Glomerular visceral epithelial cell (primary cell): Measurements from ENCODE around the gene PATZ1.

ENCODE experiments used
- DNase-seq: peaks from one replicate; pipeline ENCODE4 v3.0.0-alpha.2; 2016; ENCODE audit errors: extremely low spot score

Gene PATZ1

DNA sequence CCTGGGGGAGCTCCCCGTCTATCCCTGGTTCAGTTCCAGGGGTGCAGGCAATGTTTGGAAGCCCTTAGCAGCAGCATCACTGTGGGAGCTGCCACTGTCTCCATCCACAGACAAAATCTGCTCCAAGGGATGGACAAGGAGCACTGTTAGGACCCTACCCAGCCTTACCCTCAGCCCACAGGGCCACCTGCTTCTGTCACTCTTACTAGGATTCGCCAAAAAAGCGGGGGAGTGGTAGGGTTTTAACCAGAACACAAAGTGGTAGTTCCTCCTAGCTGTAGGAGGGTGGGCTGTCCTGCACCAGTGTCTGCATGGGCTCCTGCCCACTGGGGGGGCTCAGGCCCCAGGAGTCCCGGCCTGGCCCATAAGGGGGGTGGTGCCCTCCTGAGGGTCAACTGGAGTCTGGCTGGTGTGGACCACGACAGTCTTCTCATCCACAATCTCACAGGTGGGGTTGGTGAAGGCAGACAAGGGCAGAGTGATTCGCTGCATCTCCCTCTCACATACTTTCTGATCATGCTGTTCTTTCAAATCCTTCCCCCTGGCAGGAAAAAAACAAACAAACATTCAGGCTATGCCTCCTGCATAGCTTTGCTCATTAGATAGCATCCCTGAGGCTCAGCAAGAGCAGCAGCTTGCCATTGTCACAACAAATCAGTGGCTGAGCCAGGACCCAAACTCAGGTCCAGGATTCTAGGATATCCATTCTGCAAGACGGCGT, 63.2 kb downstream of the PATZ1 start:
- no peak for DNase-seq

DNA sequence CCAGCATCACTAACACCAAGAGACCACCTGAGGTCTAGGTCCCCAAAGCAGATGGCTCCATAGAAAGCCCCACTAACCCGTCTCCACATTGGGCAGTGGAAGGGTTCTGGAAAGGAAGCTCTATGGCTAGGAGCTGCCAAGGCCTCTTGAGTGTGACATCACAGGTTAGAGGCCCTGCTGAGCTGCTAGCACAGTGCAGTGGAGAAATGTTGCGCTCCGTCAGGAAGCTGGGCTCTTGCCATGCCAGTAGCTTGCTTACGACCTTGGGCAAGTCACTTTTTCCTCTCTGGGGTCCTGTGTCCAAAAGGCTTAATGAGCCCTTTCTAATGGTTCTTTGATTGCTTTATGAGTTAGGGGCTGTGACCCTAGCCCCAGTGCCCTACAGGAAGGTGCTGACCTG, 64.4 kb downstream of the PATZ1 start:
- no peak for DNase-seq

DNA sequence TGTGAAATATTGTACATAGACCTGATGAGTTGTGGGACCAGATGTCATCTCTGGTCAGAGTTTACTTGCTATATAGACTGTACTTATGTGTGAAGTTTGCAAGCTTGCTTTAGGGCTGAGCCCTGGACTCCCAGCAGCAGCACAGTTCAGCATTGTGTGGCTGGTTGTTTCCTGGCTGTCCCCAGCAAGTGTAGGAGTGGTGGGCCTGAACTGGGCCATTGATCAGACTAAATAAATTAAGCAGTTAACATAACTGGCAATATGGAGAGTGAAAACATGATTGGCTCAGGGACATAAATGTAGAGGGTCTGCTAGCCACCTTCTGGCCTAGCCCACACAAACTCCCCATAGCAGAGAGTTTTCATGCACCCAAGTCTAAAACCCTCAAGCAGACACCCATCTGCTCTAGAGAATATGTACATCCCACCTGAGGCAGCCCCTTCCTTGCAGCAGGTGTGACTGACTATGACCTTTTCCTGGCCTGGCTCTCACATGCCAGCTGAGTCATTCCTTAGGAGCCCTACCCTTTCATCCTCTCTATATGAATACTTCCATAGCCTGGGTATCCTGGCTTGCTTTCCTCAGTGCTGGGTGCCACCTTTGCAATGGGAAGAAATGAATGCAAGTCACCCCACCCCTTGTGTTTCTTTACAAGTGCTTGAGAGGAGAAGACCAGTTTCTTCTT, 66.2 kb downstream of the PATZ1 start:
- no peak for DNase-seq

DNA sequence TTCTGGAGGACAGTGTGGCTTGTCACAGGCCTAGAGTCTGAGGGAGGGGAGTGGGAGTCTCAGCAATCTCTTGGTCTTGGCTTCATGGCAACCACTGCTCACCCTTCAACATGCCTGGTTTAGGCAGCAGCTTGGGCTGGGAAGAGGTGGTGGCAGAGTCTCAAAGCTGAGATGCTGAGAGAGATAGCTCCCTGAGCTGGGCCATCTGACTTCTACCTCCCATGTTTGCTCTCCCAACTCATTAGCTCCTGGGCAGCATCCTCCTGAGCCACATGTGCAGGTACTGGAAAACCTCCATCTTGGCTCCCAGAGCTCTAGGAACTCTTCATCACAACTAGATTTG, 66.8 kb downstream of the PATZ1 start:
- DNase-seq, result no peak

- DNase-seq, result no peak
Measured at GRCh38 chr22:31278626-31279326, 67.4 kb downstream of the PATZ1 start.

DNA sequence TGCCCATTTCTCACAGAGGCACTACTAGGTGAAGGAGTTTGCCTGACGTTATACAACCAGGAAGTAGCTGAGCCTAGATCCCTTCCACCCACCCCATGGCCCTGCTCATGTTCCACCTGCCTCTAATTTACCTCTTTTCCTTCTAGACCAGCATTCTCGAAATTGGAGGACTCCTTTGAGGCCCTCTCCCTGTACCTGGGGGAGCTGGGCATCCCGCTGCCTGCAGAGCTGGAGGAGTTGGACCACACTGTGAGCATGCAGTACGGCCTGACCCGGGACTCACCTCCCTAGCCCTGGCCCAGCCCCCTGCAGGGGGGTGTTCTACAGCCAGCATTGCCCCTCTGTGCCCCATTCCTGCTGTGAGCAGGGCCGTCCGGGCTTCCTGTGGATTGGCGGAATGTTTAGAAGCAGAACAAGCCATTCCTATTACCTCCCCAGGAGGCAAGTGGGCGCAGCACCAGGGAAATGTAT, 68.0 kb downstream of the PATZ1 start:
- no peak for DNase-seq

GRCh38 chr22:31277741-31278140, 68.4 kb downstream of the PATZ1 start:
- DNase-seq, result no peak

DNA sequence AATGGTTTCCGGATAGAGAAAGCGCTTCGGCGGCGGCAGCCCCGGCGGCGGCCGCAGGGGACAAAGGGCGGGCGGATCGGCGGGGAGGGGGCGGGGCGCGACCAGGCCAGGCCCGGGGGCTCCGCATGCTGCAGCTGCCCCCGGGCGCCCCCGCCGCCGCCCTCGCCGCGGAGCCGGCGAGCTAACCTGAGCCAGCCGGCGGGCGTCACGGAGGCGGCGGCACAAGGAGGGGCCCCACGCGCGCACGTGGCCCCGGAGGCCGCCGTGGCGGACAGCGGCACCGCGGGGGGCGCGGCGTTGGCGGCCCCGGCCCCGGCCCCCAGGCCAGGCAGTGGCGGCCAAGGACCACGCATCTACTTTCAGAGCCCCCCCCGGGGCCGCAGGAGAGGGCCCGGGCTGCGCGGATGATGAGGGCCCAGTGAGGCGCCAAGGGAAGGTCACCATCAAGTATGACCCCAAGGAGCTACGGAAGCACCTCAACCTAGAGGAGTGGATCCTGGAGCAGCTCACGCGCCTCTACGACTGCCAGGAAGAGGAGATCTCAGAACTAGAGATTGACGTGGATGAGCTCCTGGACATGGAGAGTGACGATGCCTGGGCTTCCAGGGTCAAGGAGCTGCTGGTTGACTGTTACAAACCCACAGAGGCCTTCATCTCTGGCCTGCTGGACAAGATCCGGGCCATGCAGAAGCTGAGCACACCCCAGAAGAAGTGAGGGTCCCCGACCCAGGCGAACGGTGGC, 69.5 kb downstream of the PATZ1 start:
- no peak for DNase-seq
